CD4-positive, alpha-beta T cell treated with Interleukin-17A for 1 hour (primary cell): ENCODE results near the gene ABCA2.
"Not testable (repeated sequence)": the region's sequence is repeated elsewhere in the genome, so short reads cannot be mapped to it uniquely, and the experiment has no call there.

Experiments
- DNase-seq: peaks from one replicate; pipeline ENCODE4 v3.0.0-alpha.2; 2020

The ABCA2 gene

GRCh38 chr9:137046088-137046787, 18.2 kb upstream of the ABCA2 start, which contains the start of gene NPDC1:
TSS of gene NPDC1 (minus strand) at chr9:137046177. CDS start at chr9:137045989, 188 bp downstream.
- peak; percentile 85 for DNase-seq

GRCh38 chr9:137045294-137046087, 17.5 kb upstream of the ABCA2 start:
- no peak for DNase-seq

- DNase-seq = no peak
Measured at GRCh38 chr9:137044502-137045177, 16.6 kb upstream of the ABCA2 start.

GRCh38 chr9:137044037-137044436, 16.0 kb upstream of the ABCA2 start:
- no peak for DNase-seq

GRCh38 chr9:137042751-137043727, 15.0 kb upstream of the ABCA2 start:
- DNase-seq = no peak

- no peak for DNase-seq
Measured at GRCh38 chr9:137041124-137041523, 13.1 kb upstream of the ABCA2 start.

GRCh38 chr9:137040568-137040967, 12.5 kb upstream of the ABCA2 start:
- DNase-seq = no peak

- no peak for DNase-seq
Measured at GRCh38 chr9:137039611-137040366, 11.8 kb upstream of the ABCA2 start.

GRCh38 chr9:137038916-137039315, 10.9 kb upstream of the ABCA2 start:
- no peak for DNase-seq

GRCh38 chr9:137037483-137037882, 9.4 kb upstream of the ABCA2 start:
- no peak for DNase-seq

- DNase-seq = no peak
Measured at GRCh38 chr9:137037035-137037434, 9.0 kb upstream of the ABCA2 start.

GRCh38 chr9:137035937-137036336, 7.9 kb upstream of the ABCA2 start:
- DNase-seq = no peak

GRCh38 chr9:137035507-137035834, 7.4 kb upstream of the ABCA2 start:
- DNase-seq = no peak

- peak; percentile 89 for DNase-seq
Measured at GRCh38 chr9:137034709-137035506, 6.9 kb upstream of the ABCA2 start.

- no peak for DNase-seq
Measured at GRCh38 chr9:137034039-137034708, 6.1 kb upstream of the ABCA2 start.

GRCh38 chr9:137033481-137033880, 5.4 kb upstream of the ABCA2 start:
- not testable (repeated sequence) for DNase-seq

GRCh38 chr9:137032858-137033257, 4.8 kb upstream of the ABCA2 start:
- DNase-seq = peak; percentile 42

- DNase-seq = peak; percentile 60
Measured at GRCh38 chr9:137031904-137032640, 4.0 kb upstream of the ABCA2 start, which contains the start of gene FUT7. TSS of gene FUT7 (minus strand) at chr9:137032088. CDS start at chr9:137031991, 97 bp downstream.
